GM19025 (cell line): ENCODE measurements around the gene HIPK1.

Experiments
- ATAC-seq: cut with Tn5 transposase; IDR thresholded peaks from one replicate; pipeline ENCODE4 v1.9.1; 2021; ENCODE audit warnings: mild to moderate bottlenecking, low read depth, moderate library complexity; ENCODE audit not compliant: unreplicated experiment

HIPK1 gene

GRCh38 chr1:113928941-113929749, at the start of gene HIPK1:
TSS of gene HIPK1 (plus strand) at chr1:113929324.
- peak; percentile 66 for ATAC-seq

GRCh38 chr1:113879739-113880038, 49.4 kb upstream of the HIPK1 start:
- no peak for ATAC-seq

GRCh38 chr1:113881661-113882060, 47.5 kb upstream of the HIPK1 start:
- ATAC-seq = no peak

GRCh38 chr1:113886417-113887401, 42.4 kb upstream of the HIPK1 start:
- no peak for ATAC-seq

GRCh38 chr1:113887402-113888175, 41.5 kb upstream of the HIPK1 start, which contains the start of gene BCL2L15:
TSS of gene BCL2L15 (minus strand) at chr1:113887581. CDS start at chr1:113887375, 206 bp downstream.
- no peak for ATAC-seq

- ATAC-seq = no peak
These were observed 38.3 kb upstream of the HIPK1 start for GRCh38 chr1:113890816-113891215.

- ATAC-seq = no peak
These were observed 37.4 kb upstream of the HIPK1 start for GRCh38 chr1:113891631-113892220.

- ATAC-seq = no peak
These were observed 35.9 kb upstream of the HIPK1 start for GRCh38 chr1:113893267-113893666.

- ATAC-seq = no peak
These were observed 34.0 kb upstream of the HIPK1 start for GRCh38 chr1:113895098-113895497.

- ATAC-seq = no peak
These were observed 33.2 kb upstream of the HIPK1 start for GRCh38 chr1:113895961-113896360.

GRCh38 chr1:113898241-113898814, 30.8 kb upstream of the HIPK1 start:
- no peak for ATAC-seq

GRCh38 chr1:113899111-113899510, 30.0 kb upstream of the HIPK1 start:
- ATAC-seq = no peak

GRCh38 chr1:113901191-113901590, 27.9 kb upstream of the HIPK1 start:
- ATAC-seq = no peak

GRCh38 chr1:113903501-113904292, 25.4 kb upstream of the HIPK1 start:
- no peak for ATAC-seq

- peak; percentile 24 for ATAC-seq
These were observed 24.8 kb upstream of the HIPK1 start for GRCh38 chr1:113904293-113904673.

GRCh38 chr1:113904674-113905434, 24.3 kb upstream of the HIPK1 start, which contains the start of the genes AP4B1 and DCLRE1B:
TSS of gene AP4B1 (minus strand) at chr1:113904799. CDS start at chr1:113904717, 82 bp downstream.
TSS of gene DCLRE1B (plus strand) at chr1:113905326. CDS start at chr1:113905587, 261 bp downstream.
- ATAC-seq = peak; percentile 90

GRCh38 chr1:113905435-113905861, 23.7 kb upstream of the HIPK1 start:
- ATAC-seq = no peak
